ENCODE results near the gene LRRC75B.
A peak's percentile ranks its signal among the peaks of the same experiment; 100 is the strongest.
"Not testable (repeated sequence)": the region's sequence is repeated elsewhere in the genome, so short reads cannot be mapped to it uniquely, and the experiment has no call there.

The LRRC75B gene

GRCh38 chr22:24602105-24602749 lies 9.4 kb upstream of the LRRC75B start:
- not testable (repeated sequence) for DNase-seq (ENCODE audit: low spot score)

GRCh38 chr22:24601217-24602104 lies 8.6 kb upstream of the LRRC75B start:
- DNase-seq (ENCODE audit: low spot score) = peak; percentile 33

GRCh38 chr22:24599958-24600715 lies 7.3 kb upstream of the LRRC75B start:
- DNase-seq (ENCODE audit: low spot score) = not testable (repeated sequence)

GRCh38 chr22:24599514-24599913 lies 6.6 kb upstream of the LRRC75B start:
- no peak for DNase-seq (ENCODE audit: low spot score)

- not testable (repeated sequence) for DNase-seq (ENCODE audit: low spot score)
These were observed 4.2 kb upstream of the LRRC75B start for GRCh38 chr22:24597076-24597475.

- DNase-seq (ENCODE audit: low spot score) = no peak
These were observed 3.0 kb upstream of the LRRC75B start for GRCh38 chr22:24595863-24596262.

- DNase-seq (ENCODE audit: low spot score) = no peak
These were observed 2.4 kb upstream of the LRRC75B start for GRCh38 chr22:24595228-24595627.

- no peak for DNase-seq (ENCODE audit: low spot score)
These were observed 1.8 kb upstream of the LRRC75B start for GRCh38 chr22:24594569-24595120.

- DNase-seq (ENCODE audit: low spot score) = no peak
These were observed 1.1 kb upstream of the LRRC75B start for GRCh38 chr22:24593836-24594568.

GRCh38 chr22:24593559-24593835 lies 624 bp upstream of the LRRC75B start:
- not testable (repeated sequence) for DNase-seq (ENCODE audit: low spot score)

GRCh38 chr22:24592058-24592850 lies 619 bp downstream of the LRRC75B start:
- DNase-seq (ENCODE audit: low spot score) = no peak

GRCh38 chr22:24591286-24591830 lies 1.5 kb downstream of the LRRC75B start:
- DNase-seq (ENCODE audit: low spot score) = no peak

GRCh38 chr22:24590596-24591173 lies 2.2 kb downstream of the LRRC75B start:
- DNase-seq (ENCODE audit: low spot score) = no peak

- DNase-seq (ENCODE audit: low spot score) = no peak
These were observed 3.3 kb downstream of the LRRC75B start for GRCh38 chr22:24589518-24590030.

- no peak for DNase-seq (ENCODE audit: low spot score)
These were observed 4.0 kb downstream of the LRRC75B start for GRCh38 chr22:24588757-24589481.

GRCh38 chr22:24588381-24588756 lies 4.5 kb downstream of the LRRC75B start:
- no peak for DNase-seq (ENCODE audit: low spot score)

GRCh38 chr22:24587948-24588347 lies 4.9 kb downstream of the LRRC75B start:
- no peak for DNase-seq (ENCODE audit: low spot score)

GRCh38 chr22:24587251-24587650 lies 5.6 kb downstream of the LRRC75B start:
- DNase-seq (ENCODE audit: low spot score) = no peak

GRCh38 chr22:24585927-24586546 lies 6.8 kb downstream of the LRRC75B start:
- DNase-seq (ENCODE audit: low spot score) = no peak

Measured in activated CD4-positive, alpha-beta T cell treated with anti-CD3 and anti-CD28 coated beads, Interleukin-2, Interleukin-4, amounts not matched to agents 100 ng/mL and 50 ng/mL, durations not matched to agents 16 hours and 8 hours (primary cell).